ENCODE results near the gene THSD1. TPM values are rescaled to one million over a fixed set of nuclear protein-coding genes. Genes with fewer than 3 reads are reported as not detected.

The THSD1 gene
- total RNA-seq, 1 experiment from 2014 or later = 0.85 TPM

GRCh38 chr13:52446265-52446664 lies 40.3 kb upstream of the THSD1 start:
- peaks cover 17% of the 10 kb centered on the region for H3K36me3 Mint-ChIP-seq (ENCODE audit: insufficient read depth, unreplicated experiment)
- H3K4me1 Mint-ChIP-seq (ENCODE audit: low read depth, unreplicated experiment) = peaks cover 8% of the 10 kb centered on the region
- DNase-seq = no peak
- TF ChIP-seq CTCF (IDR thresholded peaks at IDR 0.05; ENCODE audit: unreplicated experiment) = no peak
- H3K27me3 Mint-ChIP-seq (ENCODE audit: unreplicated experiment) = no peaks in the 10 kb centered on the region
- intact Hi-C loops (cut with micrococcal nuclease; ENCODE audit: unreplicated experiment) = loop anchor here (5.0 kb wide), 1 partner anchor 34 kb away; no protein-coding TSS in a partner anchor
- no TSS peak for BruUV-seq (replicated peaks)
- H3K9me3 Mint-ChIP-seq (ENCODE audit: low read depth, unreplicated experiment) = no peaks in the 10 kb centered on the region
- H3K4me3 Mint-ChIP-seq (ENCODE audit: low read depth, unreplicated experiment) = no peak overlapping the region
- no peak overlapping the region for H3K27ac Mint-ChIP-seq (ENCODE audit: unreplicated experiment)
- CTCF ChIA-PET = no interaction called here

GRCh38 chr13:52432456-52432855 lies 26.5 kb upstream of the THSD1 start:
- H3K27me3 Mint-ChIP-seq (ENCODE audit: unreplicated experiment) = no peaks in the 10 kb centered on the region
- H3K4me1 Mint-ChIP-seq (ENCODE audit: low read depth, unreplicated experiment) = peaks cover 14% of the 10 kb centered on the region
- no peak for TF ChIP-seq CTCF (IDR thresholded peaks at IDR 0.05; ENCODE audit: unreplicated experiment)
- intact Hi-C loops (cut with micrococcal nuclease; ENCODE audit: unreplicated experiment) = no loop called here
- no TSS peak for BruUV-seq (replicated peaks)
- CTCF ChIA-PET = no interaction called here
- H3K9me3 Mint-ChIP-seq (ENCODE audit: low read depth, unreplicated experiment) = no peaks in the 10 kb centered on the region
- no peak for DNase-seq
- no peak overlapping the region for H3K4me3 Mint-ChIP-seq (ENCODE audit: low read depth, unreplicated experiment)
- H3K36me3 Mint-ChIP-seq (ENCODE audit: insufficient read depth, unreplicated experiment) = peaks cover 34% of the 10 kb centered on the region
- no peak overlapping the region for H3K27ac Mint-ChIP-seq (ENCODE audit: unreplicated experiment)

- intact Hi-C loops (cut with micrococcal nuclease; ENCODE audit: unreplicated experiment) = no loop called here
- no TSS peak for BruUV-seq (replicated peaks)
- no peak for TF ChIP-seq CTCF (IDR thresholded peaks at IDR 0.05; ENCODE audit: unreplicated experiment)
- Mint-ChIP-seq H3K27me3 (ENCODE audit: unreplicated experiment) (no peaks in the 10 kb centered on the region), H3K9me3 (ENCODE audit: low read depth, unreplicated experiment) (no peaks in the 10 kb centered on the region), H3K4me3 (ENCODE audit: low read depth, unreplicated experiment) (no peak overlapping the region), H3K27ac (ENCODE audit: unreplicated experiment) (no peak overlapping the region), H3K36me3 (ENCODE audit: insufficient read depth, unreplicated experiment) (peaks cover 24% of the 10 kb centered on the region), H3K4me1 (ENCODE audit: low read depth, unreplicated experiment) (peaks cover 14% of the 10 kb centered on the region)
- peak; percentile 11 for DNase-seq
- CTCF ChIA-PET = interaction anchor here (0.6 to 1.0 kb wide), 2 partner anchors 18 to 22 kb away, joined by 3 to 7 read pairs; partner anchors contain the start of gene VPS36
Measured at GRCh38 chr13:52428295-52428694, 22.3 kb upstream of the THSD1 start.

- no TSS peak for BruUV-seq (replicated peaks)
- intact Hi-C loops (cut with micrococcal nuclease; ENCODE audit: unreplicated experiment) = no loop called here
- DNase-seq = no peak
- Mint-ChIP-seq H3K36me3 (ENCODE audit: insufficient read depth, unreplicated experiment) (peaks cover 10% of the 10 kb centered on the region), H3K9me3 (ENCODE audit: low read depth, unreplicated experiment) (no peaks in the 10 kb centered on the region), H3K4me3 (ENCODE audit: low read depth, unreplicated experiment) (no peak overlapping the region), H3K4me1 (ENCODE audit: low read depth, unreplicated experiment) (no peaks in the 10 kb centered on the region), H3K27me3 (ENCODE audit: unreplicated experiment) (no peaks in the 10 kb centered on the region), H3K27ac (ENCODE audit: unreplicated experiment) (no peak overlapping the region)
- CTCF ChIA-PET = no interaction called here
- no peak for TF ChIP-seq CTCF (IDR thresholded peaks at IDR 0.05; ENCODE audit: unreplicated experiment)
Measured at GRCh38 chr13:52421216-52421615, 15.2 kb upstream of the THSD1 start.
